HFFc6 (cell line): Measurements from ENCODE around the gene ZNF77. TPM values are rescaled to one million over a fixed set of nuclear protein-coding genes. Genes with fewer than 3 reads are reported as not detected.
A peak's percentile ranks its signal among the peaks of the same experiment; 100 is the strongest.
"Not testable (repeated sequence)": the region's sequence is repeated elsewhere in the genome, so short reads cannot be mapped to it uniquely, and the experiment has no call there.

Experiments
- DNase-seq: peaks from one replicate; pipeline ENCODE4 v3.0.0-alpha.2; 2018
- H3K27ac Mint-ChIP-seq: 2 replicates; pipeline ENCODE4 v1.8.0; 2020; ENCODE audit warnings: mild to moderate bottlenecking, mixed read lengths
- H3K27me3 Mint-ChIP-seq: 2 replicates; pipeline ENCODE4 v1.8.0; 2021; ENCODE audit warnings: mild to moderate bottlenecking, moderate library complexity, mixed read lengths; ENCODE audit not compliant: insufficient read depth
- H3K36me3 Mint-ChIP-seq: 2 replicates; pipeline ENCODE4 v1.8.0; 2021; ENCODE audit warnings: low read depth, mixed read lengths
- H3K4me1 Mint-ChIP-seq: 2 replicates; pipeline ENCODE4 v1.8.0; 2020; ENCODE audit warnings: low read depth, mixed read lengths
- H3K4me3 Mint-ChIP-seq: 2 replicates; pipeline ENCODE4 v1.8.0; 2020; ENCODE audit warnings: mild to moderate bottlenecking, moderate library complexity, mixed read lengths
- H3K9me3 Mint-ChIP-seq: 2 replicates; pipeline ENCODE4 v1.8.0; 2020; ENCODE audit warnings: mild to moderate bottlenecking, mixed read lengths
- CTCF ChIP-seq: fragments of 200-600 bp; sonication (generic); IDR thresholded peaks from 2 replicates; pipeline ENCODE4 v1.5.0; 2021; ENCODE audit warnings: antibody characterized with exemption, mild to moderate bottlenecking
- total RNA-seq, 6 experiments: library from RNA; stranded (reverse); fragmentation: NEBNext Ultra II Directional; extraction: Animal tissue kit (Norgen Biotek cat#: 25700); gene quantifications; 2 replicates in 1 of 6; 3 replicates in 5 of 6; pipeline ENCODE4 v1.2.3, GENCODE V29; 2021

ZNF77 gene
- total RNA-seq, 6 experiments from 2014 or later, result 1.7 to 2.6 (median 2.2) TPM

GRCh38 chr19:2906631-2907195, 38.1 kb downstream of the ZNF77 start:
- peaks cover 25% of the 10 kb centered on the region for H3K9me3 Mint-ChIP-seq
- H3K4me3 Mint-ChIP-seq, result no peak overlapping the region
- H3K36me3 Mint-ChIP-seq, result peaks cover 27% of the 10 kb centered on the region
- H3K27ac Mint-ChIP-seq, result no peak overlapping the region
- TF ChIP-seq CTCF, result no peak
- no peaks in the 10 kb centered on the region; the same call in 1 of the 2 replicates for H3K27me3 Mint-ChIP-seq
- no peak for DNase-seq
- peaks cover 17% of the 10 kb centered on the region for H3K4me1 Mint-ChIP-seq

- Mint-ChIP-seq H3K9me3 (peaks cover 20% of the 10 kb centered on the region), H3K27me3 (no peaks in the 10 kb centered on the region; the same call in 1 of the 2 replicates), H3K4me1 (peaks cover 21% of the 10 kb centered on the region), H3K27ac (no peak overlapping the region), H3K4me3 (no peak overlapping the region), H3K36me3 (peaks cover 23% of the 10 kb centered on the region)
- TF ChIP-seq CTCF, result no peak
- DNase-seq, result no peak
These were observed 38.8 kb downstream of the ZNF77 start for GRCh38 chr19:2905918-2906519.

- not testable (repeated sequence) for H3K4me1 Mint-ChIP-seq, H3K27ac Mint-ChIP-seq, H3K36me3 Mint-ChIP-seq, H3K4me3 Mint-ChIP-seq, DNase-seq, H3K27me3 Mint-ChIP-seq, H3K9me3 Mint-ChIP-seq
These were observed 41.4 kb downstream of the ZNF77 start for GRCh38 chr19:2903326-2903725.

GRCh38 chr19:2902590-2903218, 42.1 kb downstream of the ZNF77 start:
- no peak for DNase-seq
- no peak overlapping the region for H3K27ac Mint-ChIP-seq
- peaks cover 10% of the 10 kb centered on the region for H3K9me3 Mint-ChIP-seq
- peaks cover 10% of the 10 kb centered on the region for H3K4me1 Mint-ChIP-seq
- peaks cover 7% of the 10 kb centered on the region for H3K36me3 Mint-ChIP-seq
- TF ChIP-seq CTCF, result no peak
- no peak overlapping the region for H3K4me3 Mint-ChIP-seq
- H3K27me3 Mint-ChIP-seq, result no peaks in the 10 kb centered on the region

GRCh38 chr19:2900296-2901252, 44.2 kb downstream of the ZNF77 start, which contains the start of gene ZNF57:
TSS of gene ZNF57 (plus strand) at chr19:2900928. CDS start at chr19:2901046, 118 bp downstream.
- Mint-ChIP-seq H3K4me3 (peak within 1 kb of the TSS; percentile 96), H3K4me1 (peaks cover 10% of the 10 kb centered on the region), H3K36me3 (peaks cover 15% of the 10 kb centered on the region)

More at GRCh38 chr19:2900296-2901252, 44.2 kb downstream of the ZNF77 start, which contains the start of gene ZNF57:
- Mint-ChIP-seq H3K27me3 (no peaks in the 10 kb centered on the region), H3K9me3 (peaks cover 26% of the 10 kb centered on the region), H3K27ac (peak within 1 kb of the TSS; percentile 89)
- TF ChIP-seq CTCF, result no peak
- DNase-seq, result peak; percentile 99
